GM08714 (cell line): Measurements from ENCODE around the gene PAM.
"Not testable (repeated sequence)": the region's sequence is repeated elsewhere in the genome, so short reads cannot be mapped to it uniquely, and the experiment has no call there.

Experiments
- H3K4me3 ChIP-seq: fragments of 200-500 bp; sonication (Bioruptor generic); 2 replicates; pipeline ENCODE4 v1.5.1; 2014; ENCODE audit warnings: mild to moderate bottlenecking, low read length, inconsistent platforms
- ZNF274 ChIP-seq: IDR thresholded peaks from 2 replicates; pipeline ENCODE4 v1.6.1; 2012; ENCODE audit warnings: mild to moderate bottlenecking, low read depth, low read length

PAM gene

DNA sequence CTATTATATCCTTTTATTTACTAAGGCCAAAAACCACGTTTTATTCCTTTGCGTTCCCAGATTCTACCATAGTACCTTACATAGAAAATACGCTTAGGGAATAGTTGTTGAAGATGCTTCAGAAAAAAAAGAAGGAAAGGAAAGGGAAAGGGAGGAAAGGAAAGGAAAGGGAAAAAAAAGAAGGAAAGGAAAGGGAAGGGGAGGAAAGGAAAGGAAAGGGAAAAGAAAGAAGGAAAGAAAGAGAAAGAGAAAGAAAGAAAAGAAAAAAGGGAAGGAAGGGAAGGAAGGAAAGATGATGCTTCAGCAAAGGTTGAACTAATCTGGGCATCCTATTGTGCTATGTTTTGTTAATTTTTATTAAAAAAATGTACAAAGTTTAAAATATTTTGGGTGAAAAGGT is 233.4 kb downstream of the PAM start:
- no peak for TF ChIP-seq ZNF274
- H3K4me3 ChIP-seq, result no peak overlapping the region

DNA sequence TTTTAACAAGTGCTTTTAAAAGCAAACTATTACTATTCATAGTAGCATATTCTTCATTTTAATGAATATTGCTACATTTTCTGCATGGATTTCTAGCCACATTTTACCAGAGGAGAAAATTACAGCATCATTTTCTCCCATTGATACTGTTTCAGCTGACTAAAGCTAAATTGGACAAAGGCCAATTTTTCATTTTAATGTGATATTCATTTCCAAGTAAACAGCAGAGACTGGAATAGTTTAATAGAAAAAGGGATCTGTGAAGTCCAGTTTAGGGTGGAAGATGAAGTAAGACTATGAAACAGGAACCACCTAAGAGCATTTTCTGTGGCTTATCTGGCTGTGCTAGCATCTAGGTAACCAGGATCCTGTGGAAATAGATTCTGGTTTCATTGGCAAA is 236.7 kb downstream of the PAM start:
- no peak overlapping the region for H3K4me3 ChIP-seq
- TF ChIP-seq ZNF274, result no peak

DNA sequence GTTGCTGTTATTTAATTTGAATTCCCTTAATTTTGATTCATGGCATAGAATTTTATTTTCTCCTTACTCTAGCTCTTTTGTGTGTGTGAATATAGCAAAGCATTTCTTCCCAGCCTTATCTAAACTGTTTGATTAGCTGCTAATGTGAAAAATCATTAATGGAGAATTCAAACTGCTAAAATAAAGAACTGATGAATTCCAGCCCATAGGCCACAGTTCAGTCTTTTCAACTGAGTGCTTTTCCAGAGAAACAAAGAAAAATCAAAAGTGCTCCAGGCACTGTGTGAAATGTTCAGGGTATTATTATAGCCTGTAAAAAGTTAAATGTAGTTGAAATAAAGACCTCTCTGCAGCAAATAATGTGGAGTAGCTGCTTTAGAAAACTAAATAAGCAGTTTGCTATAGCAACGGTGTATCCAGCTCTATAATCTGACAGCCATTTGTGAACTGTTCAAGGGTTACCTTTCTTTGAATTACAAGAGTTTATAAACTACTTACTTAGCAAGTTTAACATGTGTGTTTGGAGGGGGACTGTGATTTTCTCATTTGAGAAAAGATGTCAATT is 241.0 kb downstream of the PAM start:
- H3K4me3 ChIP-seq, result no peak overlapping the region
- TF ChIP-seq ZNF274, result no peak

DNA sequence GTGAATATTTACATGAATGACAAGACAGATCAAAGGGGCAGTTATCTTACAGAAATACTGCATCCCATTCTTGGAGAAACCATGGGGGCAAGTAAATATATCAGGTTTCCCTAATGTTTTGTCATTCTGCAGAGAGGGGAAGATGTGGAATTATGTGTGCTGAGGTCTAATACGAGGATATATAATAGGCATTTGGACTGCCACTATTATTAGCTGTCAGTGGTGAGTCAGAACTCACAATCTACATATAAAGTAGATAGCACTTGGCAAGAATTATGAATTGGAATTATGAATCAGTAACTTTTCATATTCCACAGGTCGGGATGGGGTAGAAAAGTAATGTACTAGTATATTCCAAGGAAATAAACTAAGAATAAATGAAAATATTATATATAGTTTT is 243.1 kb downstream of the PAM start:
- no peak for TF ChIP-seq ZNF274
- H3K4me3 ChIP-seq, result no peak overlapping the region

DNA sequence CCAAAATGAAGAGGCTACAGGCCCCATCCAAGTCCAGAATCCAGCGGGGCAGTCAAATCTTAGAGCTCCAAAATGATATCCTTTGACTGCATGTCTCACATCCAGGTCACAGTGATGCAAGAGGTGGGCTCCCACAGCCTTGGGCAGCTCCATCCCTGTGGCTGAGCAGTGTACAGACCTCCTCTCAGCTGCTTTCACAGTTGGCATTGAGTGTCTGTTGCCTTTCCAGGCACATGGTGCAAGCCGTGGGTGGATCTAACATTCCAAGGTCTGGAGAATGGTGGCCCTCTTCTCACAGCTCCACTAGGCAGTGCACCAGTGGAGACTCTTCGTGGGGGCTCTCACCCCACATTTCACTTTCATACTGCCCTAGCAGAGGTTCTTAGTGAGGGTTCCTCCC is 244.1 kb downstream of the PAM start:
- H3K4me3 ChIP-seq, result no peak overlapping the region
- no peak for TF ChIP-seq ZNF274

DNA sequence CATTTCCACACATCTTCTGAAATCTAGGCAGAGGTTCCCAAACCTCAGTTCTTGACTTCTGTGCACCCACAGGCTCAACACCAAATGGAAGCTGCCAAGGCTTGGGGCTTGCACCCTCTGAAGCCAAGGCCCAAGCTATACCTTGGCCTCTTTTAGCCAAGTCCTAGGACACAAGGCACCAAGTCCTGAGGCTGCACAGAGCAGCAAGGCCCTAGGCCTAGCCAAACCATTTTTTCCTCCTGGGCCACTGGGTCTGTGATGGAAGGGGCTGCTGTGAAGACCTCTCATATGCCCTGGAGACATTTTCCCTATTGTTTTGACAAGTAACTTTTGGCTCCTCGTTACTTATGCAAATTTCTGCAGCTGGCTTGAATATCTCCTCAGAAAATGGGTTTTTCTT is 244.5 kb downstream of the PAM start:
- H3K4me3 ChIP-seq, result not testable (repeated sequence)

DNA sequence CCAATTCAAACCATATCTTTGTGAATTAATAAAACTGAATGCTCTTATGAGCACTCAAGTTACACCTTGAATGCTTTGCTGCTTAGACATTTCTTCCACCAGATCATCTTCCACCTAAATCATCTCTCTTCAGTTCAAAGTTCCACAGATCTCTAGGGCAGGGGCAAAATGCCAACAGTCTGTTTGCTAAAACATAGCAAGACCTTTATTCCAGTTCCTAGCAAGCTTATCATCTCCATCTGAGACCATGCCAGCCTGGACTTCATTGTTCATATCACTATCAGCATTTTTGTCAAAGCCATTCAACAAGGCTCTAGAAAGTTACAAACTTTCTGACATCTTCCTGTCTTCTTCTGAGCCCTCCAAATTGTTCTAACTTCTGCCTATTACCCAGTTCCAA is 245.0 kb downstream of the PAM start:
- TF ChIP-seq ZNF274, result no peak

DNA sequence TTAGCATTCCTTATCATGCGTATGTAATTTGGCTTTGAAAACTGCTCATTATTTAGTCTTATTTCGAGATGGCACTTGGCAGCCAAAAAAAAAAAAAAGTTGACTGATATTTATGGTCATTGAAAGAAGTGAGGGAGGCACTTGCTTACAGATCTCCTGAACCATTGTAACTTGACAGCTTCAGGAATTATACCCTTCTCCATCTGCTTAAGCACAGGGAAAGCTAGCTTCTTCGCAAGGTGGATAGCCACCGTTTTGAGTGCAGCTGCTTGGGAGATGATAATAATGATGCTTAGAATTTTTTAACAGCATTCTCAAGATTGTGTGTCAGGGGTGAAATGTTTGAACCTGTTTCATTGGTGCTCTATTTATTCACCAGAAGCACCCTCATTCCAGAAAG is 248.8 kb downstream of the PAM start:
- TF ChIP-seq ZNF274, result no peak
- H3K4me3 ChIP-seq, result no peak overlapping the region

More for the DNA sequence above, 245.0 kb downstream of the PAM start:
- H3K4me3 ChIP-seq, result no peak overlapping the region

DNA sequence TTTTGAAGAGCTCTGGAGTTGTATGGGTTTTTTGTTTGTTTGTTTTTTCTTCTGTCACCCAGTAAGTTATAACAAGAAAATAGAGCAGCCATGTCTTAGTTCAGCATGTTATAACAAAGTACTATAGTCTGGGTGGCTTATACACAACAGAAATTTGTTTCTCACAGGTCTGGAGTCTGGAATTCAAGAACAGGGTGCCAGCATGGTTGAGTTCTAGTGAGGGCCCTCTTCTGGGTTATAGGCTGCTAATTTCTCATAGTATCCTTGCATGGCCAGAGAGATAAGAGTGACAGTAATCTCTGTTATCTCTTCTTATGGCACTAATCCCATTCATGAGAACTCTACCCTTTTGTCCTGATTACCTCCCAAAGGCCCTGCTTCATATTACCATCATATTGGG is 250.2 kb downstream of the PAM start:
- no peak overlapping the region for H3K4me3 ChIP-seq
- no peak for TF ChIP-seq ZNF274

DNA sequence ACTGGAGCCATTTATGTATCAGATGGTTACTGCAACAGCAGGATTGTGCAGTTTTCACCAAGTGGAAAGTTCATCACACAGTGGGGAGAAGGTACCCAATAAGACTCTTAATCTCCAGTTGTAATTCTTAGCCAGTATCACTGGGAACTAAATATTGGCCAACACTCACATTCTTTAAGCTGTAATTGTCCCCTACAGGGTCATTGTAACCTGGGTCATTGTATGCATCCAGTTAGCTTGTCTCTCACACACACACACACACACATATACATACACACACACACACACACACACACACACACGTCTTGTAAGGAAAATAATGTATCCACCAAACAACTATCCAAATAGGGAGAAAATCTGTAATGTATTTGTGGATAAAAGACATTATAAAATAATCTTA is 251.8 kb downstream of the PAM start:
- H3K4me3 ChIP-seq, result no peak overlapping the region
- no peak for TF ChIP-seq ZNF274

DNA sequence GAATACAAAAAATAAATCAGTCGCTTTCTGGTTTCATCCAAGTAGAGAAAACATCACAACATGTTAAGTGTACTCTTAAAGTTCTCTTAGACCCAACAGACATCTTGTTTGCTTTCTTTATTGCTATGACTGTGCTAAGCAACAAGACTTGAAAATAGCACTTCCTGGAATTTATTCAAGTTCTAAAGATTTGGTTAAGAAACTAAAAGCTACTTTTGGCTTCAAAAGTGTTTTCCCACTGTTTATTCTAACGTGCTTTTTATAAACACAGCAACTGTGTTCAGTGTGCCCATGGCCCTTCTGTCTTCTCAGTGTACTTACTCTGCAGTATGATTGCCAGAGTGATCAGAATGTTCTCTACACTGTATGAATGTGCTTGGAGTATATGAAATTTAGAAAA is 255.1 kb downstream of the PAM start:
- no peak overlapping the region for H3K4me3 ChIP-seq
- no peak for TF ChIP-seq ZNF274

DNA sequence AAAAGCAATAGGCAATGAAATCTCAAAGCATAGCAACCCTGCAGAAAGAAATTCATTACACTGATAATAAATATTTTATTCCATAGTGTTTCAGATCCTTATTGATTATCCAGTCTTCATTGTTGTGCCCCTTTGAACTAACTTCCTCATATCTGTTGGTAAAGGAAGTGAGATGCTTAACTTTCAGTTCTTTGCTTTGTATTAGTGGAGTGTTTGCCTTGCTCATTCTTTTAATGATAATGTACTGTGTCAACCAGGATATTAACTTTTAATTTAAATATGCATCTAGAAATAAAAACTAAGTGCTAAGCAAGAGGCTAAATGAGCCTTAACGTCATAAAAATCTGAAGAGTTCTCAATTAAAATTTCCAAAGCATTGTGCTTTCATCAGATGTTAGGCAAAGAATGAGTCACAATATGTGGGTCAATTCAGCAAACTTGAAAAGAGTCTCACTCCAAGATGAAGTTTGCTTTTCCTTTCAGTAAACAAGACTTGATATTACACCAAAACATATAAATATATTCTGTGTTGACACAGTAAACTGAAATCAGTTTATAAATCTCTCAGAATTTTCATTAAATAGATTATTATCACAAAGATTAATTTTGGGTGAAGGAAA is 258.9 kb downstream of the PAM start:
- no peak overlapping the region for H3K4me3 ChIP-seq
- no peak for TF ChIP-seq ZNF274

DNA sequence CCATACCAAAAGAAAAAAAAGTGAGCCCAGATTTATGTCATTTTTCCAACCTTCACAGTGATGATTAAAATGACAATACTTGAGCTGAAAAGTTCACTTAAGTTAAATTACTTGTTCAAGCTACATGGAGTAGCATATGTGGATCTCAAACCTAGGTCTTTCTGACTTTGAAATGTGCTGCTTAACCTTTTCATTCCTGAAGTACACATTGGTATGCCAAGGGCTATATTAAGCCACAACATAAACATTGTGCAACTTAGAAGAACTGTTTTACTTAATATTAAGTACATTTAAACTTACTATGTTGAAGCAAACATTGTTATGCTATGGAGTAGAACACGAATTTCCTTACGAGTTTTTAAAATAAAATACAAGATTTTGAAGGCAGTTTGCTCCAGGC is 259.9 kb downstream of the PAM start:
- no peak for TF ChIP-seq ZNF274
- H3K4me3 ChIP-seq, result no peak overlapping the region

DNA sequence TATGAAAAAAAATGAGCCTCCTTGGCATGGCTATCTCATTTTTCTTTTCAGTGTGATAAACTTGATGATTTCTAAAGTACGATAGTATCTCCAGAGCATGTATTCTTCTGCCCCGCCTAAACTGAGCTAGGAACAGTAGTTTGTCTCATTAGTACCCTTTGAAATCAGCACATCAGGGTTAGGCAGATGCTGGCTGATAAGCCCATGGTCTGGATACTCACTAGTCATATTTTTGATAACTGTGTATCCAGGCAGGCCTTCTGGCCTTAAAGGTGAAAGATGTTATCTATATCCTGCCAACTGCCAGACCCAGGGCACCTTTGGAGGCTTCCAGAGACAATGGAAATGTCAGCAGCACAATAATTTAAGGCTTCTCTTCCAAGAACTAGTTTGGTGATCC is 261.1 kb downstream of the PAM start:
- no peak for TF ChIP-seq ZNF274
- H3K4me3 ChIP-seq, result no peak overlapping the region

DNA sequence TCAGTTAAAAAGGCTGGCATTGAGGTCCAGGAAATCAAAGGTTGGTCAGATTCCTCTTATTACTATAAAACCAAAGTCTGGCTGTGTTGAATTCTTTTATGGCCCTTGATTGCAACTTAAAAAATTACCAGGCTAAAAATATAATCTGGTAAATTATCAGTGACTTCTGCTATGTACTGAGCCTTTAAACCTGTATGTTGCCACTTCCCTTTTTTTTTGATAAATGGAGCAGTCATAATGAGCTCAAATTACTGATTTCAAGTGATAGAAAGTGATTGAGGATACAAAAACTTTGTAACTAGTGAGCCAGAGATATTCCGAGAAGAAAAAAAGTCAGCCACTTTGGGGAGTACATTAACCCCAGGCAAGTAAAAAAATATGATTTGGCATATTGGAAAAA is 264.7 kb downstream of the PAM start:
- no peak overlapping the region for H3K4me3 ChIP-seq
- no peak for TF ChIP-seq ZNF274

DNA sequence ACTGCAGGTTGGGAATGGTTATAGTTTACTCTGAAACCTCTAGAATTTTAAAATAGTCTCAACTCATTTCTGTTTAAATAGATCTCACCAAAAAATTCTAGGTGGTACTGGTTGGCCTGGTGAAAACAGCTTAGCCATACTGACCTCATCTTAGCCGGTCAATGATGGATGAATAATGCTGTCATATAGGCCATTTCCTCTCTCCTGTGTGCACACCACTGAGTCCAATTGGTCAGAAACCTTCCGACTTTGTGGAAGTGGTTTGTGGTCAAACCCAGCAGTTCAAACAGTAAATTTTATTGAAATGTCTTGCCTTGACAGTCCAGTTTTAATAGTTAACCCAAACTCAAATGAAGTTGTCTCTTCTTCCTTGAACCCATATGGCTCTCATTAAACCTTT is 266.2 kb downstream of the PAM start:
- H3K4me3 ChIP-seq, result no peak overlapping the region
- TF ChIP-seq ZNF274, result no peak
